ENCODE results near the gene CELF2.
A peak's percentile ranks its signal among the peaks of the same experiment; 100 is the strongest.

CELF2 gene

DNA sequence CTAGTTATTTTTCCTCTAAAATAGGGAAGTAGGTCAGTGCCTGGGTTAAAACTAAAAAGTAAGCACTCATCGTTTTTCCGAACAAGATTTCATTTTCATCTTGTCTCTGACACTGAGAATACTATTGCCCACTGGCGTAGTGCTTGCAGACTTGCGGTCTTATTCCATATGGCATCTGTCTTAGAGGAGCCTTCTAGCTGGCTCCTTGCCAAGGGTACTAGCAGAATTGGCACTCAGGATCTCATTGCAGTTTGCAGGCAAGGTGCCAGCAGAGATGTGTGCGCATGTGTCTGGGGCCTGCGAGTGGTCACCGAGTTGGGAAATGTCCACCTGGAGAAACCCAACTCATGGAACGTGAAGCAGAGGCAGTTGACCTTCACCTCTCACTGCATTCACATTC is 143.4 kb downstream of the CELF2 start:
- DNase-seq: no peak

DNA sequence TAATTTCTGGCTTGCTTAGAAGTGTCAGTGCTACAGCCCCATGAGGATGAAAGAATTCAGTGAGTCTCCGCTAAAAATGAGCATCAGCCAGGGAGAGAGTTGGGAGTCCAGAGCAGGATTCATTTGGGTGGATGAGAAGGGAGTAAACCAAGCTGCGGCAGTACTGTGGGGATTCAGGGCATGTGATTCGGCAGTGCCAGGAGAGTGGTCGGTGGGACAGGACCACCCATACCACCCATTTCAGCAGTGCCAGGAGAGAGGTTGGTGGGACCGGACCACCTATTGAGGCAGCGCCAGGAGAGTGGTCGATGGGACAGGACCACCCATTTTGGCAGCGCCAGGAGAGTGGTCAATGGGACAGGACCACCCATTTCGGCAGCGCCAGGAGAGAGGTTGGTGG is 144.2 kb downstream of the CELF2 start:
- no peak for DNase-seq

DNA sequence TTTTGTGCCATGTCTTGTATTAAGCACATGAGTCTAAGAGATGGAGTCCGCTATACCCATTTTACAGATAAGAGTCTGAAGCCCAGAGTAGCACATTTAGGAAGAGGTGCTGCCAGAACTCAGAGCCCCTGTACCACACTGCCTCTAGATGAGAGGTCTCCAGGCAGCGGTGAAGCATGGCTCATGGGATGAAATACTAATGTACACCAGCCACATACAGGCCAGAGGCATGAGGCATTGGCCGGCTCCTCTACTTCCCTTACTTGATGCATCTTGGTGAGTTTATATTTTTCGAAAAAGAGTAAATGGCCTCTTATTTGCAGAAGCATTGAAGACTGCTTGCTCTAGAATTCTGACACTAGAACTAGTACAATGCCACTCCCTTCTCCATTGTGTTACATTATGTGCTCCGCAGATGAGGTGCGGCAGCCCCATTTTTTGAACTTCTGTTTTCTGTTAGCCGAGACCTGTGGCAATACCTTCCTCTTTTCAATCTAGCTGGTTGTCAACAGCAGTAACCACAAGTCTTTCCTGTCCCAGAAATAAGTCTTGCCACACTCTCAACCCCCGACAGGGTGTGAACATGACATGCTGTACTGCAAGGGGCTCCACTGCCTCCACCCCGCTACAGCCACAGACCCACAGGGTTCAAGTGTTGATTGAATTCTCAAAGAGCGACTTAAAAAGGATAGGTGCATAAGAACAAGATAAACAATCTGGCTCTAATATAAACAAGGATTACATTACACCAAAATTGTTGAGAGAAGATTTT is 145.3 kb downstream of the CELF2 start:
- DNase-seq: peak; percentile 72

DNA sequence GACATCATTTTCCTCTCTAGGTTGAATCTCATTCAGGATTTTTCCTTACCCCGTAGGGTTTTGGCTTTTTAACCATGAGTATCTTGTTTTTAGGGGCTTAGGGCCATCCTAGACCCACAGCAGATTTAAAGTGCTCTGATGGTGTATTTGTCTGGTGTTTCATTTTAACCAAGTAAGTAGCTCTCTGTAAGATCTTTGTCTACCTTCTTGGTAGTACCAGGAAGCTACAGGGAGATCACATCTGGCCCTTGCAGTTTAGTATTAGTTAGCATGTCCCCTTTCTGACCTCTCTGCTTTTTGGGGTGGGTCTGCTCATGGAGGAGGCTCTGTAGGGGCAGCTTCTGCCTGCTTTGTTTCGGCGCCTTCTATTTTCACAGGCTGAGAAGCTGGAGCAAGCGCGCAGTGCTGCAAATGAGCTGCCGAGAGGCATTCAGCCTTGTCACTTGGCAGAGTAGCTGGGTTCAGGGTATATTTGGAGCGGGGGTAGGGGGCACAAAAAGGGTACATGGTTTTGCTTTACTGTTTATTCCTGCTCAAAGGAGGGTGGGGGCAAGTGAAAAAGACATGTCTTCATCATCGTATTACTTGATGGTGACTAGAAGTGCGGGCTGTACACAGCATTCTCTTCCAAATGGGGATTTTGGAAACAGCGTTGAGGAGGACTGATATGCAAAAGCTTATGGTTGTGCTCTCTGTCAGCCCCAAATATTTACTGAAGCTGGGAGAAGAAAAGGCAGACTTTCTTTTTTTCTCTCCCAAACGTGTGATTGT is 146.3 kb downstream of the CELF2 start:
- no peak for DNase-seq

DNA sequence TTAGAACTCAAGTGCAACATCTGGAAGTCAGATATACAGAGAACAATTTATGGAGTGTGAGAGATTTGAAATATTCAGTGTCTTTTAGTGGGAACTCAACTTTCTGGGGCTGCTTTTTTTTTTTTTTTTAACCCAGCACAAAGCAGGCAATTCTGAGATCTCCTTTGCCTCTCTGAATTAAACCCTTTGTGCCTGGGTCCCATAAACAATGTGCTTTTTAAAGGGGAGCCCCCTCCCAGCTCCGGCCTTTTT is 146.8 kb downstream of the CELF2 start:
- no peak for DNase-seq

DNA sequence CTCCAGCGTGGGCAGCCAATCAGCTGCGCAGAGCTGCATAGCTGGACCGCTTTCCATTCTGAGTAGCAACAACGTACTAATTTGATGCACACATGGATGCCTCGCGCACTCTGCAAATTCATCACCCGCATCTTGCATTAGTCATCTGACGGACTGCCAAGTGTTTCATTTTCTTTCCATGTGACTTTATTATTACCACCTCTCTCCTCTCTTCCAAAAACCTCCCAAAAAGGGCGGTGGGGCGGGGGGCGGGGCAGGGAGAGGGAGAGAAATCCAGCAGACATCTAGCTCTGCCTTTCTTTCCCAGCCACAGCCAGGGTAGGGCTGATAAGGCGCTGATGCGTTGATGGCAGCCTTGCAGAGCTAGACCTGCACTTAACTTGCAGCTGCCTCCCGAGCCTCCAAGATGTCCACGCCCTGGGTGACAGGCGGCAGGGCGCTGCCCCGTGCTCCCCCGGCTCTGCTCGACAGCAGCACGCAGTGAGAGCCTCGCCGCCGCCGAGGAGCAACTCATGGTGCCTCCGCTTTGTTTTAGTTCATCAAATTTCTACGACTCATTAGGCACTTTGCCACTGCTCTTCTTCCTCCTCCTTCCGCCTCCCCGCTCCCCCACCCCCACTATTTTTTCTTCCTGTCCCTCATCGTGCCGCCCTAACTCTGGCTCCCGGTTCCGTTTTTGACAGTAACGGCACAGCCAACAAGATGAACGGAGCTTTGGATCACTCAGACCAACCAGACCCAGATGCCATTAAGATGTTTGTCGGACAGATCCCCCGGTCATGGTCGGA is 147.3 kb downstream of the CELF2 start:
- peak; percentile 76 for DNase-seq

DNA sequence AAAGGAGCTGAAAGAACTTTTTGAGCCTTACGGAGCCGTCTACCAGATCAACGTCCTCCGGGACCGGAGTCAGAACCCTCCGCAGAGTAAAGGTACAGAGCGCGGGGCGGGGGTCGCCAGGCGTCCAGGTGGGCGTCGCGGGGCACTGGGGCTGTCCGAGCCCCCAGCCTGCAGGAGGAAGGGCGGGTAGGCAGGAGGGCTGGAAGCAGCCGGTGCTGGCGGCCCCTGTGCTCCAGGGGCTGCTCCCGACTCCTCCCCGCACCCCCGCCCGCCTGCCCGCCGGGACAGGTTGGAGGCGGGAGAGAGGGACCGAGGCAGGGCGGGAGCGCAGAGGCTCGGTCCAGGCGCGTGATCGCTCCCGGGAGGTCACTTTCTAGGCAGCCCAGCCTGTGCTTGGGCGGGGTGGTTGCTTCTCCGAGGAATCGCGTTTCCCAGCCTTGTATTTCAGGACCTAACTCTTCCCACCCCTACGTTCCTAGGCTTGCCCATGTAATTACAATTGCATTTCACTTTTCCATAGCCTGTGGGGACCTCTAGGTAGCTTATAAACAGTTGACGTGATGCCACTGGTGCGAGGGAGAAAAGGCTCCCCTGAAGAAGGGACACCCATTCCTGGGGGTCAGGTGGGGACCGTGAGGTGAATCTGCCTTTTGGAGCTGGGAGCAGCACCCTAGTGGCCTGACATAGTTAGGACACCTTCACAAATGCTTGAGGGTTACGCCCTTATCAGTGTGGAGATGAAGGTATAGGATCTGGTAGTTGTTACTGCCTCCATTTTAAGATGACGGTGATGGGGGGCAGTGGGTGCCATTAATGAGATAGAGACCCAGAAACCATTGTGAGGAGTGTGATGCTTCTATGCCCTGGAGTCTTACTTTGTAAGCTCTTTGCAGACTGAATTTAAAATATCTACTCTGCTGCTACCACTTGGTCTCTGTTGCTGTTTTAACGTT is 148.2 kb downstream of the CELF2 start:
- DNase-seq: peak; percentile 72

DNA sequence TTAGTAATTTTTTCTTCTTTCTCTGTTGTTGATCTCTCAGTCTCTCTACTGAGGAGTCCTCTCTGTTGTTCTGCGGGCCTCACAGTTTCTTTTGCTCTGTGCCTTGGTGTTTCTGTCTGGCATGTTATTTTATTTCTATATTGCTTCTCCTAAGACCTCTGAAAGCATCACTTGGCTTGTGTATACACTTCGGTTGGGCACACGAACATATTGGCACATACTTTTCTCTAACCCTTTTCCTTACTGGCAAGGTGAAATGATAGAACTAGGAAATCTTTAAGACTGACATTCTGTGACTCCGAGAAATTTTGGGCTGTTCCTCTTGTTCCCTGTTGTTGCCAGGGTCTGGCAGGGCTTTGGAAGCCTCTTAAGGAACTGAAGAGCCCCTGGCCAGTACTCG is 148.9 kb downstream of the CELF2 start:
- no peak for DNase-seq

DNA sequence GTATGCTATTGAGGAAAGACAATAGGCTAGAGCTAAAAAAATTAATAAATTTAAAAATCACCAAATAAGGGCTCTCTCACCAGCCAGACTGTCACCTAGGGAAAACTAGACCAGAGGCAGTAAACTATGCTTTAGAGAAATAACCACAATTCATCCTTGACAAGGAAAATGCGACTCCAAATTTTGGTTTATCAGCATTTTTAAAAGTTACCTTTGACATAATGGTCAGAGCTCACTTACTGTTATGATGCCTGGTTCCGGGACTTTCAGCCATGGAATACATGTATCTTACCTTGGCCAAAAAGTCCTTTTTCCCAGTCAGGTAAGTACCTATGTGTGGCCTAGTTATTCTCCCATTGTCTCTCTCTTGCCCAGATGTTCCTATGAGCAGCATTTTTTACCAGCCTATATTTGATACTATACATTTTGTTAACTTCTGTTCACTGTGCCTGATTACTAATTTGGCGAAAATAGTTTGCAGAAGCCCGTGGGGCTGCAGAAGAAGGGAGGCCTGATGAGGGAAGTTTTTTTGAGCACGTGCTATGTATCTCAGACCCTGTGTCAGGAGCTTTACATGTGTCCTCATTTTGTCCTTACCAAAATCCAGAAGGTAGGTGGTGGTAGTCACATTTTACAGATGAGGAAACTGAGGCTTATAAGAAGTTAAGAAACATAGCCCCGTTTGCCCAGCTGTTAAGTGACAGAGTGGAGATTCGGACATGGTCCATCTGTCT is 149.7 kb downstream of the CELF2 start:
- no peak for DNase-seq

DNA sequence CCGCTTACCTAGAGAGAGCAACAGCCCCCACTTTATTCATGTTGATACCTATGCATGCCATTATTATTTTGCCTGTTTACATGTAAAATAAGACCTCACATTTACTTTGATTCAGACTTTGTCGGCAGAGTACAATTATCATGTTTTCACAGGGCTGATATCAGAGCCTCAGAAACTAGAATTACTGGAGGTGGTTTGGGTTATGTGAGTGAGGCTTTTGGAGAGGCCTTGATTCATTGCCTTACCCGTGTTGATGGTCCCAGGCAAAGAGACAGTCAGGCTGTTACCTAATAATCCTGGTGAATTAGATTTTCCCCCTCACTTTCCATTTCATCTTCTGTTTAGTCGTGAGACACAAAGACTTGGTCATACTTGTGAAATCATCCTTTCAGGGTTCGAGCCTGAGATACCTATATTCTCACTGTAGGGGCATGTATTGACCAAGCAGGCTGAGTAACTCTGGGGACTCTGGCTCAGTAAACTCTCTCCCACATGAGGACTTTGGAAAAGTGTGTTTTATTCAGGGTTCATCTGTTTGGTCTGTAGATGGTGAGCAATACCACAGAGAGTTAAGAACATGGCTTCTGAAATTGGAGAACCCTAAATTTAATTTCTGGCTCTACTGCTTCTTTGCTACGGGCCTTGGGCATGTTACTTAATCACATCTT is 150.9 kb downstream of the CELF2 start:
- DNase-seq: no peak

DNA sequence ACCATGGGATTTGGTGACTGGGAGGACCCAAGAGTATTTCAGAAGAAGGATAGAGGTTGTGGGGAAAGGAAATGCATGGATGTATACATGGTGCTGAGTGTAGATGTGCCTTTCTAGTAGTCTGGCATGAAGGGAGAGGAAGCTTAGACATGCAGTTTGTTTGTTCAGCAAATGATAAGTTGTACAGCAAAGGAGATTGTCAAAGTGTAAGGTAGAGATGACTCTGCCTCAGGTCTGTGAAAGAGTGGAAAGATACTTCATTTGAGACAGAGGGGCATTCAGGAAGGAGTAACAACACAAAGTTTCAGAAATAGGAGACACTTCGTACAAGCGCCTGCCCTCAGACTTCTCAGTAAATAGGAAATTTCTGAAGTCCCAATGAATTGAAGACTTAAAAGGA is 152.3 kb downstream of the CELF2 start:
- no peak for DNase-seq

DNA sequence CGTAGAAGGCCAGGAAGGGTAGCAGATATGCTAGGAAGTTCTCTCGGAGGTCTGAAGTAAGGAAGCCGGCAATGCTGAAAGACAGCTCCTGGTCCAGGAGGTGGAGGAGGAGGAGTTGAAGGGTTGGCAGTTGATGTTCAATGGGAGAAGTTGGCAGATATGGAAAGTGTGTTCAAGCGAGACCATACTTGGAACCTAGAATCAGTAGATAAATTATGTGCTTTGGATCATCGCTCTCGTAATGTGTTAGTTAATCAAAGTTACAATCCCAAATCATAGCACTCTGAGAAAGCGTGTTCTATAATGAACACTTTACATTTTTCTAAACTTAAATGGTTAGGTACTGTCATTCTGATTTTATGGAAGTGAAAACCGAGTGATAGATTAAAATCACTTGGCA is 152.9 kb downstream of the CELF2 start:
- no peak for DNase-seq

DNA sequence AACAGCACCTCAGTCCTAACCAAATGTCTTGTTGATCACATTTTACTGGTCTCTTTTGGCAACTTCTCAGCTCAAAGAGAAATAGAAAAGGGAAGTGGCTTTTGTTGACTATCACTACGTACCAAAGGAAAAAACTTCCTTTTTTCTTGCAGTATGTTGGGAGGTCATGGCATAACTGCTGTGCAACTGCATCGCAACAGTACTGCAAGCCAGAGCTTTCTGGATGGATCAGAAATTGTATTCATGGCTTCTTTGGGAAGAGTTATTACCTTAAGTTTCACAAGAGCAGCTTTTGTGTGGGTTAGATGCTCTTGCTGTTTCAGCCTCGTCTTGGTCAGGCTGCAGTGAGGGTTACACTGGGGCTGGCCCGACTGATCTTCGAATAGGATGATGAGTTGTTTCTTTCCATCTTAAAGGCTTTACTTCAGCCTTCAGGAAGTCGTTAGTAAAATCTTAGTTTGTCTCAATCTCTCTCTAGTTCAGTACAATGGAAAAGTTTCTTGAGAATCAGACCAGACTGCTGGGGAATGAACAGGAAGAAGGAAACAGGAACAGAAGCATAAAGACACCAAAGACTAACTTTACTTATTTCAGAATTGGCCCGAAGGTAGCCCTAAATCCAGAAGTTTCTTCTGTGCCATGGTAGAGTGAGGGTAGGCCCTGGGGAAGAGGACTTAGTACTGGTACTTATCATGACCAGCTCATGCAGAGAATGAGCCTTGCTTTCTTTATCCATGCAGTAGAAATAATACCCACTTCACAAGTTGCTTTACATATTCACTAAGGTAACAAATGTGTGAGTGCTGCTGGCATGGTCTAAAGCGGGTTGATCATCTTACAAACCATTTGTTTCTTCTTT is 153.6 kb downstream of the CELF2 start:
- peak; percentile 60 for DNase-seq

DNA sequence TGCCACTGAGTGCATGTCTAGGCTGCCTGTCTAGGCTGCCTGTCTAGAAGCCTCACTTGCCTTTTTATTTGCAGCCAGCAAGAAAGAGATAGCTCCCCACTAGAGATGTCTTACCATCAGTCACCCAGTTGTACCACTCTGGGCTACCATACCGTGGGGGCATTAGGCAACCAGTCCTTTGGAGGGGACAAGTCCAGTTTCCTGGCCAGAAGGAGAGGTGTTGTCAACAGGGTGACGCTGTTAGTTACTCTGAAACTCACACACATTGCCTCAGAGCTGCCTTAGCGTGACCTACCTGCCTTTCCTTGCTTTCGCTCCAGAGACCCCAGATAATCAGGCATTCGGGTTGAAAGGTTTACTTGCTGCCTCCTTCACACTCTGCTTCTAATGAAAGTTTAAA is 155.4 kb downstream of the CELF2 start:
- no peak for DNase-seq

DNA sequence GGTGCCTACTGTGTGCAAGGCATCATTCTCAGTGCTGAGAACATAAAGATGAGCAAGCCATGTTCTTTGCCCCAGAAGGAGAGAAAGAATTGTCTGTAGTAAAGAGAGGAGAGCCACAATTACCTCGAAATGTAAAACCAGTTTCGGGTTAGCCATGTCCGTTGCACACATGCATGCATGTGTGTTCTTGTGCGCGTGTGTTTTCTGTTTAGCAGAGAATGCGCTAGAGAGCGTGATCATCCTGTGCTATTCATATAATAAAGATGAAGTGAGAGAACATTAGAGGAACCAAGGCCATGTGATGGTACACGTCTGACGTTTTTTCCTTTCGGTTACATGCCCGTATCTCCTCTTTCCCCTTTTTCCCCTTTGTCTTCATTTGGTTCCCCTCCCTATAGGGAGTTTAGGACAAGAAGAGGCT is 158.2 kb downstream of the CELF2 start:
- no peak for DNase-seq

DNA sequence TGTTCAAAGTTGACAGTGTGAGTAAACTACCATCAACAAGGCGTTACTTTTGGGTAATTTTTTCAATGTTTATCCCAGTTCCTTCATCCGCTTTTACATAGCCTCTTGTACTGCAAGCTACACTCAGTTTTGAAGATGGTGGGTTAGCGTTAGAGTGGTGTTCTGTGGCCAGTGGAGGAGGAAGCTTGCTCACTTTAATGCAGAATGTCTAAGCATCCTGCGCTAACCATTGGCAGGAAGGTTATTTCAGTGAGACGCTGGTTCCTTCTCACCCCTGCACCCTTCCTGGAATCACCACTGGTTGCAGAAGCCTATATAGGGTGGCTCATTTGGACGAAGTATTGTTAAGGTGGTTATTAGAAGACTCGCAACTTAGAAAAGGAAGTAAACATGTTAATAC is 159.1 kb downstream of the CELF2 start:
- DNase-seq: peak; percentile 50

DNA sequence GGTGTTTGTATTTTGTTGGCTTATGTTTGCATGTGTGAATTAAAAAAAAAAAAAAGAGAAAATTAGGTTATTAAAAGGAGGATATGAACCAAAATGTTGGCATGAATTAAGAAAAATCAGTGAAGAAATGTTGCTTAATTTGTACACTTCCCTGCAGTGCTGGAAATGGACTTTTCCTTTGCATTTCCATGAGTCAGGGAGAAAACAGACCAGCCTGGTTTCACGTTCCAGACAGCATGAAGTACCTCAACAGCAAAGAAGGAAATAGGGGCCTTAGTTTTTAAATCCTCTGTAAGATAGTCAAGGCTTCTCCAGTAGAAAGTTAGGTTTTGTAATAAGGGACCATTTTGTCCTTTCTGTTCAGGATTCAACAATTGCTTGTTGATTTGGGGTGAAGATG is 159.7 kb downstream of the CELF2 start:
- DNase-seq: no peak

DNA sequence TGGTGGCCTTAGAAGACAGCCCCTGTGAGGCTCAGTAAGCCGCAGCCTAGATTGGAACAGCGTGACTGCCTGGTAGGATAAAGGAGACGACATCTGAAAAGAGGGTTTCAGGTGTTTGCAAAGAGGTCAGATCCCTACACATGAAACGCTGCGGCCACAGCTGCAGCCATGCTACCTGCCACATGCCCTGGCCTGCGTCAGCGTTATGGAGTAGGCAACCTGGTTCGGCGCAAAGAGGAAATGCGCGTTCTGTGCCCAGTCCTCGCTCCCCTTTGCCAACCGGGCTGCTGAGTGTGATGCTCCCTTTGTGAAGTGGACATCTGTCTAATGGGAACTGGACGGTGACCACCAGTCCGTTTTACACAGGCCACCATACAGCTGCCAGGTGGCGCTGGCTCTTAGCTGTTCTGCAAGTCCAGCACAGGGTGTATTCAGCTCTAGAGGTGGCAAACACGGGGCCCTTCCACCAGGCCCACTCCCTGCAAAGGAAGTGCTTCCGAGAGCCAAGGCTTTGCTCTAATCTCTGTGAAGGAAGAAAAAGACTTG is 160.3 kb downstream of the CELF2 start:
- peak; percentile 39 for DNase-seq

DNA sequence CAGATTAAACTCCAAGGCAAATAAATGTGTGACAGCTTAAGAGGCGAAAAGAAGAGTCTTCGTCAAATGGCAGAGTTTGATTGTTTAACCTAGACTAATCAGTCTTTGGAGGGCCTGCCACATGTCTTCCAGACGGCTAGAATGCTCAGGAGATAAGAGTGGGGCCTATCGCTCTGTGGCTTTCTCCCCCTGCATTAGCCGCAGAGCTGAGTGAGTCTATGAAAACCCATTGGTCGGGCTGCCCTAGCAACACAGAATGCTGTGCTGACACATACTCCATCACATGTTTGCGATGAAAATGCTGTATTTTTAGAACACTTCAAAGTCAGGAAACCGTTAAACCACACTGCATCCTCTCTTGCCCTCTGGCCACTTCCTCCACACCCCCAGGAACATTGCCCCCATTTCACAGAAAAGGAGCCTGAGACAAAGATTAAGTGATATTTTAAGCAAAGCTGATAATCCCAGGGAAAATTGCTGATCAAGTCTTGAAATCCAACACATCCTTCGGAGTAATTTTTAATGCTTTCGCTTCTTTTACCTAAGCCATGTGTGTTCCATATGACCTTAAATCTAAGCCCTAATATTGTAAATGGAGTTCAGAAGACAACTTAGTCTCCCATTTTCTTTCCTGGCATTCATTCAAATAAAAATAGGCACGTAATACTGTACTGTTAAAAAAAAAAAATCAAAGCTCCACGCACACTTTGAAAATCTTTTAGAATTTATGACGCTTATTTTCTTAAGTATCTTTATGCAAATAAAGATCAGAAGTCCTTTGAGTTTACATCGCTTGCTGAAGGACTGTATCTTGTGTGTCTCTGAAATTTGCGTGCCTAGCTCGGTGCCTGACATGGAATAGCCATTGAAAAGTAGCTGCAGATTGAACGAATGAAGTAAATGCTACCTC is 161.2 kb downstream of the CELF2 start:
- DNase-seq: peak; percentile 85
